Endothelial cell of umbilical vein (primary cell): ENCODE results near the gene RPRD2. TPM values are rescaled to one million over a fixed set of nuclear protein-coding genes. Genes with fewer than 3 reads are reported as not detected.

Experiments used
- BruUV-seq: library from RNA; stranded (reverse); fragments of 400-500 nt; replicated peaks from 2 replicates; lab custom pipeline; 2021; lab: Mats Ljungman, UMichigan
- CTCF ChIA-PET: fragments of 300-600, 350-600 bp; sonication (Branson Sonifier 250); formaldehyde crosslinking; loops from one replicate; lab custom pipeline; 2021; ENCODE audit warnings: antibody characterized with exemption, inconsistent platforms; lab: Charles Lee
- POLR2A ChIA-PET: fragments of 300-600, 350-600 bp; sonication (Branson Sonifier 250); formaldehyde crosslinking; loops from one replicate; lab custom pipeline; 2021; ENCODE audit warnings: antibody characterized with exemption, inconsistent platforms; lab: Charles Lee
- DNase-seq: peaks from one replicate; pipeline ENCODE4 v3.0.0-alpha.2; 2011; ENCODE audit warnings: low read depth, low spot score
- FAIRE-seq: peaks from 2 replicates; lab custom pipeline; 2011; peaks lifted over from hg19 to GRCh38; lab: Jason Lieb, UNC
- H2AFZ ChIP-seq: 2 replicates; pipeline ENCODE4 v1.6.0; 2012; ENCODE audit warnings: low read depth, low read length, control low read depth, inconsistent platforms
- H3K27ac ChIP-seq: 2 replicates; pipeline ENCODE4 v1.5.1; 2011; ENCODE audit warnings: low read depth, mild to moderate bottlenecking, control low read depth, low read length, moderate library complexity; ENCODE audit not compliant: insufficient read depth
- H3K27me3 ChIP-seq, 2 experiments: 2 replicates each; pipeline versions ENCODE4 v1.6.0 to v1.6.1; 2011; ENCODE audit warnings: low read length in 2 of 2, mixed read lengths in 1 of 2; ENCODE audit not compliant: control insufficient read depth in 2 of 2, insufficient read depth in 2 of 2
- H3K36me3 ChIP-seq, 2 experiments: 2 replicates in 1 of 2; 3 replicates in 1 of 2; pipeline ENCODE4 v1.5.1; 2011; ENCODE audit warnings: low read length in 2 of 2, mild to moderate bottlenecking in 1 of 2, moderate library complexity in 1 of 2; ENCODE audit not compliant: control insufficient read depth in 2 of 2, insufficient read depth in 2 of 2; ENCODE audit errors: extremely low read depth in 1 of 2
- H3K4me1 ChIP-seq: 3 replicates; pipeline ENCODE4 v1.5.1; 2011; ENCODE audit warnings: mild to moderate bottlenecking, low read length; ENCODE audit not compliant: control insufficient read depth, insufficient read depth; ENCODE audit errors: extremely low read depth
- H3K4me2 ChIP-seq: 2 replicates; pipeline ENCODE4 v1.6.1; 2011; ENCODE audit warnings: low read length, control low read depth, mixed read lengths; ENCODE audit not compliant: insufficient read depth
- H3K4me3 ChIP-seq, 3 experiments: fragments of 200-600 bp in 1 of 3; sonication (generic), shearing (Covaris generic) in 1 of 3; replicated peaks in 1 of 3; 2 replicates each; pipeline ENCODE4 v1.5.1; 2011 to 2016; ENCODE audit warnings: control low read depth in 3 of 3, low read length in 3 of 3, mild to moderate bottlenecking in 2 of 3, inconsistent platforms in 1 of 3, low read depth in 1 of 3, moderate library complexity in 1 of 3; ENCODE audit not compliant: insufficient read depth in 1 of 3
- H3K79me2 ChIP-seq: 2 replicates; pipeline ENCODE4 v1.6.0; 2012; ENCODE audit warnings: low read length, inconsistent platforms; ENCODE audit not compliant: control insufficient read depth, insufficient read depth
- H3K9ac ChIP-seq: replicated peaks from 2 replicates; pipeline ENCODE3; 2011; ENCODE audit warnings: low read length, control low read depth; ENCODE audit not compliant: insufficient read depth; ENCODE audit errors: extremely low read depth
- H3K9me1 ChIP-seq: replicated peaks from 3 replicates; pipeline ENCODE4 v1.6.0; 2011; ENCODE audit warnings: mild to moderate bottlenecking, low read length; ENCODE audit not compliant: control insufficient read depth, insufficient read depth; ENCODE audit errors: extremely low read depth
- H3K9me3 ChIP-seq: replicated peaks from 2 replicates; pipeline ENCODE4 v1.5.1; 2012; ENCODE audit warnings: low read length, inconsistent platforms; ENCODE audit not compliant: control insufficient read depth, insufficient read depth
- H4K20me1 ChIP-seq: replicated peaks from 2 replicates; pipeline ENCODE3; 2011; ENCODE audit warnings: mild to moderate bottlenecking, low read length; ENCODE audit not compliant: control insufficient read depth, insufficient read depth; ENCODE audit errors: extremely low read depth
- EZH2 ChIP-seq: IDR thresholded peaks from 2 replicates; pipeline ENCODE4 v1.6.1; 2012; ENCODE audit warnings: borderline replicate concordance, low read depth, mild to moderate bottlenecking, moderate library complexity, low read length, inconsistent platforms; ENCODE audit not compliant: severe bottlenecking
- FOS ChIP-seq: IDR thresholded peaks from 2 replicates; pipeline ENCODE4 v1.6.1; 2011; ENCODE audit warnings: mild to moderate bottlenecking, low read length, moderate library complexity, borderline replicate concordance; ENCODE audit not compliant: insufficient read depth
- GATA2 ChIP-seq: IDR thresholded peaks from 2 replicates; pipeline ENCODE4 v1.7.0; 2011; ENCODE audit warnings: low read depth, mild to moderate bottlenecking, moderate library complexity, mixed read lengths, low read length; ENCODE audit not compliant: insufficient read length, insufficient read depth
- JUN ChIP-seq: IDR thresholded peaks from 2 replicates; pipeline ENCODE4 v1.6.1; 2011; ENCODE audit warnings: borderline replicate concordance, low read depth; ENCODE audit not compliant: insufficient read length, insufficient read depth
- MYC ChIP-seq: IDR thresholded peaks from one replicate; pipeline ENCODE4 v1.6.1; 2011; ENCODE audit warnings: mild to moderate bottlenecking, low read depth, low read length
- POLR2A ChIP-seq: IDR thresholded peaks from 2 replicates; pipeline ENCODE4 v1.6.1; 2012; ENCODE audit warnings: low read depth, mild to moderate bottlenecking, control low read depth, low read length
- POLR2AphosphoS5 ChIP-seq: IDR thresholded peaks from 2 replicates; pipeline ENCODE4 v1.6.1; 2012; ENCODE audit warnings: low read depth, mild to moderate bottlenecking, control low read depth, low read length, moderate library complexity; ENCODE audit not compliant: insufficient read depth
- dilution Hi-C: fragments of 300-500 bp; cut with MboI; formaldehyde crosslinking; loops from one replicate; pipeline ENCODE4 v1.15.0; 2019; ENCODE audit warnings: low sequenced_read_pairs; ENCODE audit not compliant: extremely low pct_ligation_motif_present
- intact Hi-C: fragments of 100-400 bp; cut with micrococcal nuclease; formaldehyde crosslinking; loops from one replicate; pipeline ENCODE4 v1.10.0; 2022
- polyA plus RNA-seq, 4 experiments: library from polyadenylated mRNA; depleted of rRNA in 3 of 4; stranded (reverse) in 3 of 4; unstranded in 1 of 4; fragments of >200 nt; gene quantifications; 2 replicates each; pipeline versions ENCODE4 v1.2.1 to v1.2.3, GENCODE V29; 2011 to 2012; ENCODE audit warnings: missing spikeins in 1 of 4
- total RNA-seq: library from RNA; stranded (reverse); gene quantifications from 2 replicates; pipeline ENCODE4 v1.2.3, GENCODE V29; 2021
- TF ChIP-seq, protein P1 (sequence below), 2 donors: IDR thresholded peaks; 1 replicate in 1 of 2; 2 replicates in 1 of 2; pipeline ENCODE4 v1.5.1; 2011; ENCODE audit warnings: low read length in 2 of 2, mild to moderate bottlenecking in 2 of 2, moderate library complexity in 2 of 2, control low read depth in 1 of 2, inconsistent platforms in 1 of 2, low read depth in 1 of 2; ENCODE audit not compliant: insufficient read depth in 1 of 2; ENCODE audit errors: extremely low read depth in 1 of 2
- TF ChIP-seq, protein P2 (sequence below): IDR thresholded peaks from 2 replicates; pipeline ENCODE4 v1.6.1; 2011; ENCODE audit not compliant: insufficient read depth, insufficient read length

The RPRD2 gene
- total and polyA plus RNA-seq, 2 donors (not counting 3 experiments of a cell fraction or from before 2014, with no cell fraction given) = 12.9 to 23.9 TPM

- DNase-seq (no peak), FAIRE-seq (no peak)
- dilution Hi-C loops (no loop called here), intact Hi-C loops (no loop called here)
- no peak overlapping the region for H3K4me2 ChIP-seq
- H3K4me1 ChIP-seq = no peaks in the 10 kb centered on the region
- no peak for TF ChIP-seq JUN
- TF ChIP-seq MYC = no peak
- no peak overlapping the region for H3K9ac ChIP-seq
- ChIA-PET POLR2A (no interaction called here), CTCF (interaction anchor here (1.6 to 2.5 kb wide), 2 partner anchors 9 to 90 kb away, joined by 4 to 12 read pairs; no protein-coding TSS in a partner anchor)
- H3K27ac ChIP-seq = no peak overlapping the region
- no peaks in the 10 kb centered on the region for H3K27me3 ChIP-seq
- H3K36me3 ChIP-seq = peaks cover 20 to 32% of the 10 kb centered on the region in 2 experiments
- no peaks in the 10 kb centered on the region for H3K9me1 ChIP-seq
- no peaks in the 10 kb centered on the region for H4K20me1 ChIP-seq
- H3K79me2 ChIP-seq = no peaks in the 10 kb centered on the region
- H3K4me3 ChIP-seq = no peak overlapping the region
- no TSS peak for BruUV-seq
- H3K9me3 ChIP-seq = no peaks in the 10 kb centered on the region
- H2AFZ ChIP-seq = no peak overlapping the region
Measured at GRCh38 chr1:150346316-150346715, 17.6 kb upstream of the RPRD2 start.

DNA sequence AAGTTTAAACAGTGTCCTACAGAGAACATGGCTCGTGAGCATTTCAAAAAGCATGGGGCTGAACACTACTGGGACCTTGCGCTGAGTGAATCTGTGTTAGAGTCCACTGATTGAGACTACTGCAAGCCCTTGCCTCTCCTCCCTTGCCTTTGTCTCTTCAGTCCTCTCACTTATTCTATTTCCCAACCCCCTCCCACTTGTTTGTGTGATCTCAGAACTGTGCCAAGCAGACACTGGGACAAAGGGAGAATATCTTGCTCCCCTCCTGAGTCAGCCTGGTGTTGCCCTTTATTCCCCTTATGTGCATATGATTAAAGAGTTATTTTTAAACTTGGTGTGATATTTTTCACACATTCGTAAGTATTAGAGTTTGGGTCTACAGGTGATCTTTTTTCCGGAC is 11.1 kb upstream of the RPRD2 start:
- intact Hi-C loops = no loop called here
- Histone ChIP-seq H3K27ac (no peak overlapping the region), H3K9ac (no peak overlapping the region), H3K4me1 (no peaks in the 10 kb centered on the region), H3K4me2 (no peak overlapping the region), H3K36me3 (peaks cover 5 to 13% of the 10 kb centered on the region in 2 experiments), H4K20me1 (no peaks in the 10 kb centered on the region), H3K27me3 (no peaks in the 10 kb centered on the region), H2AFZ (no peak overlapping the region), H3K4me3 (no peak overlapping the region), H3K9me3 (no peaks in the 10 kb centered on the region), H3K9me1 (no peaks in the 10 kb centered on the region), H3K79me2 (no peaks in the 10 kb centered on the region)
- TF ChIP-seq POLR2AphosphoS5 (no peak), JUN (no peak), FOS (no peak), MYC (no peak), GATA2 (no peak), EZH2 (no peak), POLR2A (no peak)
- TF ChIP-seq, protein P1, sequence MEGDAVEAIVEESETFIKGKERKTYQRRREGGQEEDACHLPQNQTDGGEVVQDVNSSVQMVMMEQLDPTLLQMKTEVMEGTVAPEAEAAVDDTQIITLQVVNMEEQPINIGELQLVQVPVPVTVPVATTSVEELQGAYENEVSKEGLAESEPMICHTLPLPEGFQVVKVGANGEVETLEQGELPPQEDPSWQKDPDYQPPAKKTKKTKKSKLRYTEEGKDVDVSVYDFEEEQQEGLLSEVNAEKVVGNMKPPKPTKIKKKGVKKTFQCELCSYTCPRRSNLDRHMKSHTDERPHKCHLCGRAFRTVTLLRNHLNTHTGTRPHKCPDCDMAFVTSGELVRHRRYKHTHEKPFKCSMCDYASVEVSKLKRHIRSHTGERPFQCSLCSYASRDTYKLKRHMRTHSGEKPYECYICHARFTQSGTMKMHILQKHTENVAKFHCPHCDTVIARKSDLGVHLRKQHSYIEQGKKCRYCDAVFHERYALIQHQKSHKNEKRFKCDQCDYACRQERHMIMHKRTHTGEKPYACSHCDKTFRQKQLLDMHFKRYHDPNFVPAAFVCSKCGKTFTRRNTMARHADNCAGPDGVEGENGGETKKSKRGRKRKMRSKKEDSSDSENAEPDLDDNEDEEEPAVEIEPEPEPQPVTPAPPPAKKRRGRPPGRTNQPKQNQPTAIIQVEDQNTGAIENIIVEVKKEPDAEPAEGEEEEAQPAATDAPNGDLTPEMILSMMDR (IDR thresholded peaks at IDR 0.05; ENCODE audit: extremely low read depth in 1 of 2, insufficient read depth in 1 of 2, low read depth in 1 of 2, low read length in 2 of 2) = no peak
- TF ChIP-seq, protein P2, sequence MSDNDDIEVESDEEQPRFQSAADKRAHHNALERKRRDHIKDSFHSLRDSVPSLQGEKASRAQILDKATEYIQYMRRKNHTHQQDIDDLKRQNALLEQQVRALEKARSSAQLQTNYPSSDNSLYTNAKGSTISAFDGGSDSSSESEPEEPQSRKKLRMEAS = no peak
- FAIRE-seq (peak; percentile 46), DNase-seq (no peak)
- dilution Hi-C loops = no loop called here
- BruUV-seq = no TSS peak
- CTCF ChIA-PET = no interaction called here
- POLR2A ChIA-PET = no interaction called here
